Suprapubic skin (tissue), 4 donors: Measurements from ENCODE around the gene TRIP12. TPM values are rescaled to one million over a fixed set of nuclear protein-coding genes. Genes with fewer than 3 reads are reported as not detected.

Experiments used
- DNase-seq, 2 donors: peaks; one replicate each; pipeline ENCODE4 v3.0.0-alpha.2; 2019; ENCODE audit warnings: low spot score in 2 of 2
- H3K27ac ChIP-seq: fragments of 200-600 bp; sonication (generic); one replicate; pipeline ENCODE4 v1.5.1; 2019
- H3K27me3 ChIP-seq: fragments of 200-600 bp; sonication (generic); one replicate; pipeline ENCODE4 v1.5.1; 2019
- H3K36me3 ChIP-seq: fragments of 200-600 bp; sonication (generic); one replicate; pipeline ENCODE4 v1.5.1; 2019
- H3K4me1 ChIP-seq: fragments of 200-600 bp; sonication (generic); one replicate; pipeline ENCODE4 v1.5.1; 2019
- H3K4me3 ChIP-seq: fragments of 200-600 bp; sonication (generic); one replicate; pipeline ENCODE4 v1.5.1; 2019; ENCODE audit warnings: mild to moderate bottlenecking
- H3K9me3 ChIP-seq: fragments of 200-600 bp; sonication (generic); one replicate; pipeline ENCODE4 v1.5.1; 2019
- EP300 ChIP-seq: sonication (generic); formaldehyde crosslinking; IDR thresholded peaks from one replicate; pipeline ENCODE4 v1.6.1; 2017; ENCODE audit warnings: antibody characterized with exemption
- POLR2A ChIP-seq, 2 donors: fragments of 450-650 bp; IDR thresholded peaks; one replicate each; pipeline ENCODE4 v1.6.1; 2017; ENCODE audit warnings: antibody characterized with exemption in 2 of 2, mild to moderate bottlenecking in 2 of 2, moderate library complexity in 2 of 2
- POLR2AphosphoS5 ChIP-seq, 3 donors: sonication (generic); formaldehyde crosslinking; IDR thresholded peaks; one replicate each; pipeline ENCODE4 v1.6.1; 2017; ENCODE audit warnings: antibody characterized with exemption in 3 of 3
- WGBS: methylation state at CpG from one replicate; pipeline ENCODE4 v1.1.5; 2018; 5-methylcytosine and 5-hydroxymethylcytosine counted together
- total RNA-seq, 4 donors: library from RNA; depleted of rRNA; stranded (reverse); fragments of >200 nt; gene quantifications; one replicate each; pipeline ENCODE4 v1.1.0, GENCODE V29; 2016
- TF ChIP-seq, protein P1 (sequence below), 2 donors: fragments of 200-600 bp in 1 of 2; fragments of 450-650 bp in 1 of 2; sonication (generic) in 1 of 2; IDR thresholded peaks; one replicate each; pipeline ENCODE4 v1.5.1; 2016 to 2019; ENCODE audit warnings: antibody characterized with exemption in 2 of 2, mild to moderate bottlenecking in 1 of 2, moderate library complexity in 1 of 2

TRIP12 gene
- total RNA-seq, 4 donors from 2014 or later: 124 to 227 (median 143) TPM

DNA sequence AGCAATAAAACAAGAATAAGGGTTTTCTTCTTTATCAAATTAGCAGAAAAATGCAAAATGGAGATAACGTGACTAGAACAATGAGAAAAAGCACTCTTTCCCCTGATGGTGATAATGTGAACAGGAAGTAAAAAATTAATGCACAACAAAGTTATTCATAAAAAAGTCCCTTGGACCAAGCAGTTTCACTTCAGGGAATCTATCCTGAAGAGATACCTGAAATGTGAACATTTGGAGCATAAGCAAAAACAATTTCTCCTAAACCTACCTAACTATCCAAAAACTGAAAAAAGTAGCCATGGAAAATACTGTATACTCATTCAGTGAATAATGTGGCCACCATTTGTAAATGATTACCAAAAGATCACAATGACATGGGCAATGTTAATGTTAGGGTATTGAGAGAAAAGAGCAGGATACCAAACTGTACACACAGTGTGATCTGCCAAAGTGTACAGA is 48.7 kb downstream of the TRIP12 start:
- WGBS: 41% methylated on average over 1 of the region's 1 CpG
- H3K36me3 ChIP-seq: peaks cover 20% of the 10 kb centered on the region
- no peak for TF ChIP-seq POLR2A (IDR thresholded peaks at IDR 0.05)
- TF ChIP-seq, protein P1, sequence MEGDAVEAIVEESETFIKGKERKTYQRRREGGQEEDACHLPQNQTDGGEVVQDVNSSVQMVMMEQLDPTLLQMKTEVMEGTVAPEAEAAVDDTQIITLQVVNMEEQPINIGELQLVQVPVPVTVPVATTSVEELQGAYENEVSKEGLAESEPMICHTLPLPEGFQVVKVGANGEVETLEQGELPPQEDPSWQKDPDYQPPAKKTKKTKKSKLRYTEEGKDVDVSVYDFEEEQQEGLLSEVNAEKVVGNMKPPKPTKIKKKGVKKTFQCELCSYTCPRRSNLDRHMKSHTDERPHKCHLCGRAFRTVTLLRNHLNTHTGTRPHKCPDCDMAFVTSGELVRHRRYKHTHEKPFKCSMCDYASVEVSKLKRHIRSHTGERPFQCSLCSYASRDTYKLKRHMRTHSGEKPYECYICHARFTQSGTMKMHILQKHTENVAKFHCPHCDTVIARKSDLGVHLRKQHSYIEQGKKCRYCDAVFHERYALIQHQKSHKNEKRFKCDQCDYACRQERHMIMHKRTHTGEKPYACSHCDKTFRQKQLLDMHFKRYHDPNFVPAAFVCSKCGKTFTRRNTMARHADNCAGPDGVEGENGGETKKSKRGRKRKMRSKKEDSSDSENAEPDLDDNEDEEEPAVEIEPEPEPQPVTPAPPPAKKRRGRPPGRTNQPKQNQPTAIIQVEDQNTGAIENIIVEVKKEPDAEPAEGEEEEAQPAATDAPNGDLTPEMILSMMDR (IDR thresholded peaks at IDR 0.05): no peak
- H3K27ac ChIP-seq: no peak overlapping the region
- H3K9me3 ChIP-seq: no peaks in the 10 kb centered on the region
- H3K4me3 ChIP-seq: no peak overlapping the region
- H3K4me1 ChIP-seq: peaks cover 5% of the 10 kb centered on the region
- no peak for DNase-seq
- no peaks in the 10 kb centered on the region for H3K27me3 ChIP-seq

DNA sequence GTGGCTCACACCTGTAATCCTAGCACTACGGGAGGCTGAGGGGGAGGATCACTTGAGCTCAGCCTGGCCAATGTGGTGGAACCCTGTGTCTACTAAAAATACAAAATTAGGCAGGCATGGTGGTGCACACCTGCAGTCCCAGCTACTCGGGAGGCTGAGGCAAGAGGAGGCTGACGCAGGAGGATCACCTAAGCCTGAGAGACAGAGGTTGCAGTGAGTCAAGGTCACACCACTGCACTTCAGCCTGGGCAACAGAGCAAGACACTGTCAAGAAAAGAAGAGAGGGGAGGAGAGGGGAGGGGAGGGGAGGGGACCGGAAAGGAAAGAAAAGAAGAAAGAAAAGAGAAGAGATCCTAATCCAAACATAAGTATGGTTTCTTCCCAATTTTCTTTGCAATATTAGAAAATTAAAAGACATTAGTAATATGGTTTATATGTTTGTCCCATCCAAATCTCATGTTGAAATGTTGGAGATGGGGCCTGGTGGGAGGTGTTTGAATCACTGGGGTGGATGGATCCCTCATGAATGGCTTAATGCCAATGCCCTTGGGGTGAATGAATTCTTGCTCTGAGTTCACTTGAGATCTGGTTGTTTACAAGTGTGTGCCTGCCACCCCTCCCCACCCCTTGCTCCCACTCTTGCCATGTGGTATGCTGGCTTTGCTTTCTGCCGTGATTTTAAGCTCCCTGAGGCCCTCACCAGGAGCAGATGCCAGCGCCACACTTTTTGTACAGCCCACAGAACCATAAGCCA is 50.7 kb downstream of the TRIP12 start:
- Histone ChIP-seq H3K36me3 (peaks cover 9% of the 10 kb centered on the region), H3K4me3 (no peak overlapping the region), H3K27ac (no peak overlapping the region), H3K27me3 (no peaks in the 10 kb centered on the region), H3K4me1 (peaks cover 5% of the 10 kb centered on the region), H3K9me3 (no peaks in the 10 kb centered on the region)
- no peak for DNase-seq
- TF ChIP-seq EP300 (no peak), POLR2AphosphoS5 (IDR thresholded peaks at IDR 0.05) (no peak)
- WGBS: 87% methylated on average over 6 of the region's 6 CpGs

DNA sequence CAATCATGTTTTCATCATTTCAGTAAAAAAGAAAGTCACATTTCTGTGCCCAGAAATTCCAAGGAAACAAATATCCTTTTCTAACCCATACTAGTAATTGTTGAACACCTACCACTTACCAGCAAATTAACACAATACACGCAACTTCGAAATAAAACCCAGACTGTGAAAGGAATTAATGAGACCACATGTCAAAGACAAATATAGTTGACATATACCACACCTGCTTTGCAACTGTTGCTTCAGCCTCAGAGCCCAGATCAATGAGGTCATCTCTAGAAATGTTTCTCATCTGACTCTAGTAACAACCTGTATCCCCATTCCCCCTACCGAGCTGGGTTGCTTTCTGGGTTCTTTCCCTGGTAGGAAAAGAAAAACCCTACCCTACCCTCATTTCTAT is 52.6 kb downstream of the TRIP12 start:
- no peak overlapping the region for H3K27ac ChIP-seq
- 65% methylated on average over 3 of the region's 3 CpGs for WGBS
- H3K4me1 ChIP-seq: peaks cover 5% of the 10 kb centered on the region
- H3K27me3 ChIP-seq: no peaks in the 10 kb centered on the region
- no peak overlapping the region for H3K4me3 ChIP-seq
- TF ChIP-seq, protein P1 (IDR thresholded peaks at IDR 0.05): no peak
- TF ChIP-seq EP300: no peak
- TF ChIP-seq POLR2AphosphoS5 (IDR thresholded peaks at IDR 0.05): no peak
- TF ChIP-seq POLR2A (IDR thresholded peaks at IDR 0.05): no peak
- no peak for DNase-seq
- H3K9me3 ChIP-seq: no peaks in the 10 kb centered on the region
- peaks cover 9% of the 10 kb centered on the region for H3K36me3 ChIP-seq

DNA sequence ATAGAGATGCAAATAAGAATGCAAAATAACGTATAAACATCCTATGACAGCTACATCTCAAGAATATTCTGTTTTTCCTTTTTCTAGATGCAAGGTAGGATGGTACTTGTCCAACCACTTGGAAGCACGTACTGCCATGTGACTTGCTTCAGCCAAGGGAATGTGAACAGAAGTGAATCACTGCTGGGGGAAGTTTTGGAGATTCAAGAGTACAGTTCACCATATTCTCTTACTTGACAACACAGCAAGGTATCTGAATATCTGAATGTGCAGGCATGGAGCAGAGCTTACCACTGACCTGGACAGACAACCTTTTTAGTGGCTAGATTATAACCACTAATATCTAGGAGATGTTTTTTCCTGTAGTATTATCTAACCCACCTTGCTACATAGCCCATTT is 53.0 kb downstream of the TRIP12 start:
- Histone ChIP-seq H3K9me3 (no peaks in the 10 kb centered on the region), H3K27me3 (no peaks in the 10 kb centered on the region), H3K36me3 (peaks cover 9% of the 10 kb centered on the region), H3K4me1 (peaks cover 5% of the 10 kb centered on the region), H3K27ac (no peak overlapping the region), H3K4me3 (no peak overlapping the region)
- TF ChIP-seq EP300 (no peak), POLR2AphosphoS5 (IDR thresholded peaks at IDR 0.05) (no peak), POLR2A (IDR thresholded peaks at IDR 0.05) (no peak)
- TF ChIP-seq, protein P1 (IDR thresholded peaks at IDR 0.05): no peak
- WGBS: 88% methylated on average over 2 of the region's 2 CpGs
- DNase-seq: no peak

DNA sequence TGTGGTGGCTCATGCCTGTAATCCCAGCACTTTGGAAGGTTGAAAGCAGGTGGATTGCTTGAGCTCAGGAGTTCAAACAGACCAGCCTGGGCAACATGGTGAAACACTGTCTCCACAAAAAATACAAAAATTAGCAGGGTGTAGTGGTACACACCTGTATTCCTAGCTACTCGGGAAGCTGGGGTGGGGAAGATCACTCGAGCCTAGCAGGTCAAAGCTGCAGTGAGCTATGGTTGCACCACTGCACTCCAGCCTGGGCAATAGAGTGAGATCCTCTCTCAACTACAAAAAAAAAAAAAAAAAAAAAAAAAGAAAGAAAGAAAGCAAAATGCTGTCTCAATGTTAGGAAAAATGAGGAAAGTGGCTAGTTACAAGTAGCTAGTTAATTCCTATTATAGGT is 56.8 kb downstream of the TRIP12 start:
- TF ChIP-seq POLR2A (IDR thresholded peaks at IDR 0.05) (no peak), POLR2AphosphoS5 (IDR thresholded peaks at IDR 0.05) (no peak), EP300 (no peak)
- TF ChIP-seq, protein P1 (IDR thresholded peaks at IDR 0.05): no peak
- peaks cover 3% of the 10 kb centered on the region for H3K4me1 ChIP-seq
- H3K27me3 ChIP-seq: no peaks in the 10 kb centered on the region
- no peak overlapping the region for H3K27ac ChIP-seq
- H3K9me3 ChIP-seq: no peaks in the 10 kb centered on the region
- DNase-seq: no peak
- WGBS: 98% methylated on average over 2 of the region's 2 CpGs
- peaks cover 5% of the 10 kb centered on the region for H3K36me3 ChIP-seq
- no peak overlapping the region for H3K4me3 ChIP-seq
